ENCODE measurements around the gene TRIM13.

TRIM13 gene

DNA sequence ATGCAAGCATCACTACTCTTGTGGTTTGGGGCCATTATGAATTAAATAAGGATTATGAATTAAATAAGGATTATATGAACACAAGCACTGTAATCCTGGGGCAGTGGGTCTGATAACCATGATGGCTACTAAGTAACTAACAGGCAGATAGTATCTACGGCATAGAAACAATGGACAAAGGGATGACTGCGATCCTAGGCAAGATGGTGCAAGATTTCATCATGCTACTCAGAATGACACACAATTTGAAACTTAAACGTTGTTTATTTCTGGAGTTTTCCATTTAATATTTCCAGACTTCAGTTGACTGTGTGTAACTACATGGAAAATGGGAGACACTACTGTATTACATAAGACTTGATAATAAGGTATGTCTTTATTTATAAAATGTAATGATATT lies 33.5 kb downstream of the TRIM13 start:
- TF ChIP-seq, protein P1, sequence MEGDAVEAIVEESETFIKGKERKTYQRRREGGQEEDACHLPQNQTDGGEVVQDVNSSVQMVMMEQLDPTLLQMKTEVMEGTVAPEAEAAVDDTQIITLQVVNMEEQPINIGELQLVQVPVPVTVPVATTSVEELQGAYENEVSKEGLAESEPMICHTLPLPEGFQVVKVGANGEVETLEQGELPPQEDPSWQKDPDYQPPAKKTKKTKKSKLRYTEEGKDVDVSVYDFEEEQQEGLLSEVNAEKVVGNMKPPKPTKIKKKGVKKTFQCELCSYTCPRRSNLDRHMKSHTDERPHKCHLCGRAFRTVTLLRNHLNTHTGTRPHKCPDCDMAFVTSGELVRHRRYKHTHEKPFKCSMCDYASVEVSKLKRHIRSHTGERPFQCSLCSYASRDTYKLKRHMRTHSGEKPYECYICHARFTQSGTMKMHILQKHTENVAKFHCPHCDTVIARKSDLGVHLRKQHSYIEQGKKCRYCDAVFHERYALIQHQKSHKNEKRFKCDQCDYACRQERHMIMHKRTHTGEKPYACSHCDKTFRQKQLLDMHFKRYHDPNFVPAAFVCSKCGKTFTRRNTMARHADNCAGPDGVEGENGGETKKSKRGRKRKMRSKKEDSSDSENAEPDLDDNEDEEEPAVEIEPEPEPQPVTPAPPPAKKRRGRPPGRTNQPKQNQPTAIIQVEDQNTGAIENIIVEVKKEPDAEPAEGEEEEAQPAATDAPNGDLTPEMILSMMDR (IDR thresholded peaks at IDR 0.05; ENCODE audit: unreplicated experiment in 3 of 3) = no peak
- Mint-ChIP-seq H3K27me3 (ENCODE audit: low read depth) (no peaks in the 10 kb centered on the region), H3K4me3 (no peak overlapping the region), H3K36me3 (ENCODE audit: low read depth) (peaks cover 10% of the 10 kb centered on the region), H3K4me1 (no peaks in the 10 kb centered on the region), H3K27ac (no peak overlapping the region), H3K9me3 (no peaks in the 10 kb centered on the region)

DNA sequence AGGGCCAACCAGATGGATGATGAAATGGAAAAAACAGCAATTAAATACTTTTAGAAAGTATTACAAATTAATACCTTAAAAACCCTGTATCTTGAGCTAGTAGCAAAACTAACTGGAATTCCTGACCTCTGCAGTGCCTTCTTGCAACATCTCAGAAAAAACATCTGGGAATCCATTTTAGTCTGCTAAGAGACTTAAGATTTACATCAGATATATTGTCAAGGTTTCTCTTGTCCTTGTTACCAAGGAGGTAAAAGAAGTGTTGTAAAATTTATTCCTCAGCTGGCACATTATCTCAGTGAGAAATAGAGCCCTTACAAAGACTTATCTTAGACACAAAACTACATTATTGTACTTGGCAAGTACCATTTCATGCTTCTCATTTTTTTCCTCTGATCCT lies 36.9 kb downstream of the TRIM13 start:
- no peaks in the 10 kb centered on the region for H3K9me3 Mint-ChIP-seq
- H3K4me1 Mint-ChIP-seq = no peaks in the 10 kb centered on the region
- H3K4me3 Mint-ChIP-seq = no peak overlapping the region
- peak overlapping the region in 1 of 3 experiments; percentile 13 for H3K27ac Mint-ChIP-seq
- no peaks in the 10 kb centered on the region for H3K27me3 Mint-ChIP-seq (ENCODE audit: low read depth)
- no peaks in the 10 kb centered on the region for H3K36me3 Mint-ChIP-seq (ENCODE audit: low read depth)
- TF ChIP-seq, protein P1 (IDR thresholded peaks at IDR 0.05; ENCODE audit: unreplicated experiment in 3 of 3) = no peak

DNA sequence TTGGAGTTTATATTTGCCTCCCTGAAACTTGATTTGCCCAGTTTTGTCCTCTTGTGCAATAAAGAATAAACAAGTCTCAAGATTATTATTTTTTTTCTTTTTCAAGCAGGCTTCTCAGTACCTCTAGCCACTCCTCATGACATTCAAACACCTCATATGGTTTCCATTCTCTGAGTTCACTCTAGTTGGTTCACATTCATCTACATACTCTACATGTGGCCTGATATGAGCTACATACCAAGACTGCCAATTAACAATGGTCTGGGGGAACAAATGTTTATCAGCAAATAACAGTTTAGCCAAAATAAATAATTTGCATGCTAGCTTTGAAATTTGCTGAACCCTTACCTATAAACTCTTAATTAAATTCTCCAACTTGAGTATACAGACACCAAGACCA lies 40.9 kb downstream of the TRIM13 start:
- peaks cover 10% of the 10 kb centered on the region for H3K36me3 Mint-ChIP-seq (ENCODE audit: low read depth)

DNA sequence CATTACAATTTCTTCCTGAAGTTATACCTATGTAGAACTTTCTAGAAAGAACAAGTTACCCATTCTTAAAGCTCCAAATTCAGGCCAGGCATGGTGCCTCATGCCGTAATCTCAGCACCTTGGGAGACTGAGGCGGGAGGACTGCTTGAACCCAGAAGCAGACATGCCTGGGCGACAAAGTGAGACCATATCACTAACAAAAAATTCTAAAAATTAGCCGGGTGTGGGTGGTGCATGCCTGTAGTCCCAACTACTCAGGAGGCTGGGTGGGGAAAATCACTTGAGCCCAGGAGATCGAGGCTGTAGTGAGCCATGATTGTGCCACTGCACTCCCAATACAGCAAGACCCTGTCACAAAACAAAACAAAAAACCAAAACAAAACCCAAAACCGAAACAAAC lies 41.4 kb downstream of the TRIM13 start:
- TF ChIP-seq, protein P1 (IDR thresholded peaks at IDR 0.05; ENCODE audit: unreplicated experiment in 3 of 3) = no peak
- Mint-ChIP-seq H3K4me3 (no peak overlapping the region), H3K27me3 (ENCODE audit: low read depth) (no peaks in the 10 kb centered on the region), H3K9me3 (no peaks in the 10 kb centered on the region), H3K4me1 (no peaks in the 10 kb centered on the region), H3K27ac (no peak overlapping the region), H3K36me3 (ENCODE audit: low read depth) (peaks cover 15% of the 10 kb centered on the region)

More for the DNA sequence above, 40.9 kb downstream of the TRIM13 start:
- H3K9me3 Mint-ChIP-seq = no peaks in the 10 kb centered on the region
- no peak overlapping the region for H3K4me3 Mint-ChIP-seq
- peak overlapping the region in 1 of 3 experiments; percentile 25 for H3K27ac Mint-ChIP-seq
- TF ChIP-seq, protein P1 (IDR thresholded peaks at IDR 0.05; ENCODE audit: unreplicated experiment in 3 of 3) = no peak
- no peaks in the 10 kb centered on the region for H3K27me3 Mint-ChIP-seq (ENCODE audit: low read depth)
- H3K4me1 Mint-ChIP-seq = no peaks in the 10 kb centered on the region

DNA sequence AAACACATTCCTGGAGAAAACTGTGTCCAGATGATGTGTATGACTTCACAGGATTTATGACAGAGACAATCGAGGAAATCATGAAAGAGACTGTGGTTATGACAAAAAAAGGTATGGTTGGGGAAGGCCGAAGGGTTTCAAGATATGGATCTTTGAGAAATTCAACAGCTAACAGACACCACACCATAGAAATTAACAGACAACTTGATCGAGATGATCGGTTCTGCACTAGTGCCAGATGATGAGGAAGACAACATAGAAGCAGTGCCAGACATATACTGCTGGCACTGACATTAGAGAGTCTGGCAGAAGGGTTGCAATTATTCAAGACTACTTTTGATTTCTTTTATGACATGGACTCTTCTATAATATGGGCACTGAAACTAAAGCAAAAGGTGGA lies 55.6 kb downstream of the TRIM13 start:
- Mint-ChIP-seq H3K27me3 (ENCODE audit: low read depth) (no peaks in the 10 kb centered on the region), H3K36me3 (ENCODE audit: low read depth) (peaks cover 71% of the 10 kb centered on the region), H3K4me1 (no peaks in the 10 kb centered on the region), H3K27ac (no peak overlapping the region), H3K4me3 (no peak overlapping the region), H3K9me3 (peaks cover 9% of the 10 kb centered on the region)
- TF ChIP-seq, protein P1 (IDR thresholded peaks at IDR 0.05; ENCODE audit: unreplicated experiment in 3 of 3) = no peak

DNA sequence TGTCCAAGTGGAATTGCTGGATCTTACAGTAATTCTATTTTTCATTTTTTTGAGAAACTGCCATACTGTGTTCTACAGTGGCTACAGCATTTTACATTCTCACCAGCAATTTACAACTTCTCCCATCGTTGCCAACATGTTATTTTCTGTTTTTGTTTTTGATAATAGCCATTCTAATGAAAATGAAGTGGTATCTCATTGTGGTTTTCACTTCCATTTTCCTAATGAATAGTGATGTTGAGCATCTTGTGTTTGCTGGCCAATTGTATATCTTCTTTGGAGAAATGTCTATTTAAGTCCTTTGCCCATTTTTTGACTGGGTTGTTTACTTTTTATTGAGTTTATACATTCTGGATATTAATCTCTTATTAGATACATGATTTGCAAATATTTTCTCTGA lies 57.0 kb downstream of the TRIM13 start:
- Mint-ChIP-seq H3K4me1 (no peaks in the 10 kb centered on the region), H3K27me3 (ENCODE audit: low read depth) (no peaks in the 10 kb centered on the region), H3K9me3 (peaks cover 9% of the 10 kb centered on the region), H3K36me3 (ENCODE audit: low read depth) (peaks cover 78% of the 10 kb centered on the region), H3K4me3 (no peak overlapping the region), H3K27ac (no peak overlapping the region)
- TF ChIP-seq, protein P1 (IDR thresholded peaks at IDR 0.05; ENCODE audit: unreplicated experiment in 3 of 3) = no peak
